IPS-18c (cell line): ENCODE results near the gene SSUH2.
"Not testable (repeated sequence)": the region's sequence is repeated elsewhere in the genome, so short reads cannot be mapped to it uniquely, and the experiment has no call there.

Experiments
- H3K4me3 ChIP-seq: 2 replicates; pipeline ENCODE4 v1.7.0; 2013; ENCODE audit warnings: low read depth, mild to moderate bottlenecking, low read length, moderate library complexity; ENCODE audit not compliant: insufficient read depth
- H3K9me3 ChIP-seq: one replicate; pipeline ENCODE4 v1.6.1; 2013; ENCODE audit warnings: mild to moderate bottlenecking, low read length, moderate library complexity; ENCODE audit not compliant: control insufficient read depth, insufficient read depth

Gene SSUH2

GRCh38 chr3:8604006-8604405 lies 40.6 kb downstream of the SSUH2 start:
- Histone ChIP-seq H3K4me3 (no peak overlapping the region), H3K9me3 (no peaks in the 10 kb centered on the region)

DNA sequence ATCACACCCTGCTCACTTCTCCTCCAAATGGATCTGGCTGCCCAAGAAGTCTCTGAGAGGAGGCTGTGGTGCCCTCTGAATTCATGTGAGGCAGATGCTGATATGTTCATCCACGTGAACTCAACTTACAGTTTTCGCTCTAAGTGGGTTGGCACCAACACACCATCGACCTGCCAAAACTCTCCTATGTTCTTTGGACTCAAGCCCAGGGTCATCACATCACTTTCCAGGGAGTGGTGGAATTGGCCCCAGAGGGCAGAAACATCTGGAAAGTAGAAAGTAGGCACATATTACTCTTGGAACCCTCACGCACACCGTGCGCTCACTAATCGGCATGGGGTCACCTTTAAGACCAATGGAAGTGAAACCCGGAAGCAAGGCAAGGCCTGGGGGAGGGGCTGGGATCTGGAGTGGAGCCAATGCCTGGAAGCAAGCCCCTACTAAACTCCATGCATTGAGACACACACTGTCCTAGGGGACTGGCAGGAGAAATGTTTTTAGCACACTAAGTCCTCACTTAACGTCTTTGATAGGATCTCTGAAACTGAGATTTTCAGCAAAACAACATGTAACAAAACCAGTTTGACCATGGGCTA lies 41.4 kb downstream of the SSUH2 start:
- H3K4me3 ChIP-seq: no peak overlapping the region
- no peaks in the 10 kb centered on the region for H3K9me3 ChIP-seq

DNA sequence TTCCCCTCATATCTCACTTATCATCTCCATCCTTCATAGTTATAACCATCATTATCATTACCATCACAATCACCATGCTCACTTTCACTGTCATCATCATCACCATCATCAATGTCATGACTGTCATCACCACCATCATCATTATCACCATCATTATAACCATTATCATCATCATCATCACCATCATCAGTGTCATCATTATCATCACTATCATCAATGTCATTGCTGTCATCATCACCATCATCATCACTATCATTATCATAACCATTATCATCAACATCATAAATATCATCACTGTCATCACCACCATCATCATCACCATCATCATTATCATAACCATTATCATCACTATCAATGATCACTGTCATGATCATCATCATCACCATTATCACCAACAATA lies 44.1 kb downstream of the SSUH2 start:
- no peaks in the 10 kb centered on the region for H3K9me3 ChIP-seq
- no peak overlapping the region for H3K4me3 ChIP-seq

DNA sequence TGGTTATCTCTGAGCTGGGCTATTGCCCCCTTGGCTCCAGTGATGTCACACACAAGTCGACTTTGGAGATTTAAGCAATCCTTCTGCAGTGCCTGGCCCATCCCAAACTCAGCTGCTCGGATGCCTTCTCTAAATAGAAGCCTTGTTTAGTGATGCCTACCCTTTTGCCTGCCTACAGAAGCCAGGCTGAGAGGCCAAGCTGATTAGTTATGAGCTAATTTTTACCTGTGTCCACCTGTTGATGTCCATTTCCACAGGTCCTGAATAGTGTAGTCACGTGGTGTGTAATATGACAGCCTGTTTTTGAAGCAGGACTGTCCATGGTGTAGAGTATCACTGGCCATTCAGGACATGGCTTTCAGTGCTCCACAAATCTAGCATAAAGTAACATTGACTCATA lies 45.5 kb downstream of the SSUH2 start:
- Histone ChIP-seq H3K4me3 (no peak overlapping the region), H3K9me3 (no peaks in the 10 kb centered on the region)

DNA sequence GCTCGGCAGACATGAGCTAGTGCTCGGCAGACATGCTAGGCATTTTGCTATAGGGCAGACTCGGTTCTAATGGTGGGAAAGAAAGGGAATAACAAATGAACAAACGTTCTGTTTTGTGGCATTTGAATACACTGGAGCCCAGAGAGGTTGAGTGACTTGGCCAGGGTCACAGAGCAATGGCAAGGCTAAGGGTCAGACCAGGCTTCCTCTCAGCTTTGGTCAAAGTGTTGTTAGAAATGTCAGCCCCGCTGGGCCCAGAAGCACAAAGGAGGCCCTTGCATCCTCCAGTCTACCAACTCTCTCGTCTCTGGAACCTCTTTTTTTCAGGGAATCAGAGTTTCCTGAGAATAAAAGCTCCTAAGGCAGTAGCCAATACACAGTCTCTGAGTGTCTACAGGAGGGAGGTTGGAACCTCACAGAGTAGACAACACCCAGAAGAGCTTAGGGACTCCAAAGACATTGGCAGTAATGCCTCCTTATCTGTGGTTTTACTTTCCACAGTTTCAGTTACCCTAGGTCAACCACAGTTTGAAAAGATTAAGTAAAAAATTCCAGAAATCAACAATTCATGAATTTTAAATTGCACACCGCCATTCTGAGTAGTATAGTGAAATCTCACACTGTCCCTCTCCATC lies 47.3 kb downstream of the SSUH2 start:
- H3K9me3 ChIP-seq: no peaks in the 10 kb centered on the region

GRCh38 chr3:8596321-8597218 lies 48.0 kb downstream of the SSUH2 start:
- Histone ChIP-seq H3K4me3 (no peak overlapping the region), H3K9me3 (no peaks in the 10 kb centered on the region)

More for the DNA sequence above, 47.3 kb downstream of the SSUH2 start:
- no peak overlapping the region for H3K4me3 ChIP-seq

GRCh38 chr3:8595695-8596115 lies 48.9 kb downstream of the SSUH2 start:
- Histone ChIP-seq H3K9me3 (no peaks in the 10 kb centered on the region), H3K4me3 (no peak overlapping the region)

DNA sequence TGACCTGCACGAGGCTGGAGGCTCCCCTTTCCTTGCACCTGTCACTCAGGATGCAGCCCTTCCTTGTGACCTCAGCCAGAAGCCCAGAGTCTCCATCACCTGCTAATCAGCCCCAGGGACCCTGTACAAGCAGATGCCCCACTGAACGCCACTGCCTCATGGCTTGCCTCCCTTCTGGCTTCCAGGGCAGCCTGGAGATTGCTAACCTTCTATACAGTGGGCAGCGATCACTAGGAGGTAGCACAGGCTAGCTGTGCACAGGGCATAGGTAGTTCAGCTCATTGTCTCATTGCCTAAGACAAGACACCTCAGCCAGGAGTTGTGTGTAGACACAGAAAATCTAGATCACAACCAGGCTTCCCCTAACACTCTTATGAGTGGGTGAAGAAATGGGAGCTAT lies 49.3 kb downstream of the SSUH2 start:
- Histone ChIP-seq H3K4me3 (no peak overlapping the region), H3K9me3 (no peaks in the 10 kb centered on the region)

DNA sequence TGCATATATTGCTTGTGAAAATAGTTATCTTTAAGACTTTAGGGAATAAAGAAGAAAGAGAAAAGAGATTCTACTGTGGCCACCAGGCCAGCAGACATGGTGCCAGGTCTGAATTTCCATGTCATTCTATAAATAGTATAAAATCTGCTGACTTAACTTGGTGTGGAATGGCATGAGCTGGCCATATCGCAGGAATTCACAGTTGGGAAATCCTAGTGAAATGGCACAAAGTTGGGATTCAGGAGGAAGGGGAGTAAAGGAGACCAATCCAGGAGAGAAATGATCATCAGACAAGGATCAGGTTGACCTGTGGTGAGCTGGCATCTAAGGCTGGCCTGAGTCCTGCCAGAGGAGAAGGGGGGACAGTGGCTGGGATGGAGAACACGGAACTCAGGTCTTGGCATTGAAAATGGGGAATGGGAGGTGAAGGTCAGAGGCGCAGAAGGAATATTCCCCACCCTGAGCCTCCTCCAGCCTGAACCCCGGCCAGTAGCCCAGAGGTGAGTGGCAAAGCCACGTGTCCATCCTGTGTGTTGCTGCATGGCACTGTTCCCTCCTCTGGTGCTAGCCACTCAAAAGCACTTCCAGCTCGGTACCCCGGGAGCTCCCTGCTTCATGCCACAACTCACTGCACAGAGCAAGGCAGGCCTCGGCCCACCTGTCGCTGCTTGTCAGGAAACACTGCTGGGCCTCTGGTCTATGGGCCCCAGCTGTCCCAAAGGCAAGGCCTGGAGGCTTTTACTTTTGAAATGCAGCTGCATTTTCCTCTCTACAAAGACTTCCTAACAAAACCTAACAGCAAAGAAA lies 51.4 kb downstream of the SSUH2 start:
- Histone ChIP-seq H3K4me3 (no peak overlapping the region), H3K9me3 (no peaks in the 10 kb centered on the region)

GRCh38 chr3:8589880-8590556 lies 54.6 kb downstream of the SSUH2 start:
- Histone ChIP-seq H3K4me3 (no peak overlapping the region), H3K9me3 (no peaks in the 10 kb centered on the region)

DNA sequence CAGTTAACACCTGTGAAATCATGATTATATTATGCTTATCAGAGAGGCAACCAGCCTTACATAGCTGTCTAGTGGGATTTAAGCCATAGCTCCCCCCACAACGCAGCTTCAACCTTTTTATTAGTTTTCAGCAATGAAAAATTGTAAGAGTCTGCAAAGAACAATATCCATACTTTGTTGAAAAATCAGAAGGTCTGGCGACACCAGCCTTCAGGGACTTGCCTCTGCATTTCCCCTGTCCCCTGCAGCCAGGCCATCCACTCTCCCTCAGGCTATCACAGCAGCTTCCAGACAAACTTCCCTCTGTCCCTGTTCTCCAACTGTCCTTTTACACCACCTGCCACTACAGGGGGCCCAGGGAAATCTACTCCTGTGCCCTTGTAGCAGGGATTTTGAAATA lies 59.9 kb downstream of the SSUH2 start:
- no peaks in the 10 kb centered on the region for H3K9me3 ChIP-seq
- H3K4me3 ChIP-seq: no peak overlapping the region

- Histone ChIP-seq H3K9me3 (no peaks in the 10 kb centered on the region), H3K4me3 (no peak overlapping the region)
Measured at GRCh38 chr3:8581806-8582445, 62.7 kb downstream of the SSUH2 start.

- H3K4me3 ChIP-seq: no peak overlapping the region
- no peaks in the 10 kb centered on the region for H3K9me3 ChIP-seq
Measured at GRCh38 chr3:8581373-8581772, 63.2 kb downstream of the SSUH2 start.

GRCh38 chr3:8580434-8580833 lies 64.2 kb downstream of the SSUH2 start:
- not testable (repeated sequence) for H3K4me3 ChIP-seq, H3K9me3 ChIP-seq

- H3K9me3 ChIP-seq: no peaks in the 10 kb centered on the region
- H3K4me3 ChIP-seq: no peak overlapping the region
Measured at GRCh38 chr3:8579943-8580342, 64.7 kb downstream of the SSUH2 start.

DNA sequence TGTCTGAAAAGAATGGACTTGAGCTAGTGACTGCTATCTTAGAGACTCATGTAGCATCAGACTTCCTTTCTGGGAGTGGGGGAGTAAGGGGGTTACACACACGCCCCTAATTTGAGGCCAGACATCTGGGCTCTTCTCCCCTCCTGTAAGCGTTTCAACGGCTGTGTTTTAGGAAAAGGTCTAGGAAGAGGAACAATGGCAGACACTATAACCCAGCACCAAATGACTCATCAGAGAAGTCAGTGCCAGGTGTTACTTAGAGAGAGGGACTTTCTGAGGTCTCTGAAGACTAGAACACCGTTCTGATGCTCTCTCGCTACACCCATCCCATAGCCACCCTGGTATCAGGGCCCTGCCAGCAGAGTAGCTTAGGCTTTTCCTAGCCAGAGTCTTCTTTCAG lies 65.5 kb downstream of the SSUH2 start:
- Histone ChIP-seq H3K4me3 (no peak overlapping the region), H3K9me3 (no peaks in the 10 kb centered on the region)
